ENCODE results near the gene EHBP1. TPM values are rescaled to one million over a fixed set of nuclear protein-coding genes. Genes with fewer than 3 reads are reported as not detected.

The EHBP1 gene
- total and polyA plus RNA-seq, 2 experiments from 2014 or later, result 27.2 to 47.9 TPM

GRCh38 chr2:62717503-62718081 lies 12.1 kb downstream of the EHBP1 start:
- TF ChIP-seq ZNF114 (CRISPR knock-in tag; IDR thresholded peaks at IDR 0.05) (no peak), ZNF462 (CRISPR knock-in tag; IDR thresholded peaks at IDR 0.05) (no peak), CREB1 (CRISPR knock-in tag; IDR thresholded peaks at IDR 0.05; ENCODE audit: low read depth) (no peak), STAT1 (IDR thresholded peaks at IDR 0.05; ENCODE audit: unreplicated experiment) (no peak)
- DNase-seq (ENCODE audit: low spot score) (no peak), ATAC-seq (no peak)
- Mint-ChIP-seq H3K4me3 (no peak overlapping the region), H3K27ac (no peak overlapping the region), H3K4me1 (no peaks in the 10 kb centered on the region), H3K27me3 (ENCODE audit: insufficient read depth, low read depth, poor library complexity) (peaks cover 1% of the 10 kb centered on the region), H3K36me3 (ENCODE audit: low read depth) (peaks cover 12% of the 10 kb centered on the region), H3K9me3 (no peaks in the 10 kb centered on the region; the same call in 2 of the 3 replicates)
- no peaks in the 10 kb centered on the region for H3K27me3 ChIP-seq (ENCODE audit: insufficient read depth)
- no peak overlapping the region for H3K4me3 ChIP-seq
- H3K36me3 ChIP-seq (ENCODE audit: insufficient read depth), result no peaks in the 10 kb centered on the region
- no peak overlapping the region for H3K4me2 ChIP-seq
- H3K79me2 ChIP-seq (replicated peaks; ENCODE audit: insufficient read depth), result peaks cover 100% of the 10 kb centered on the region
- peaks cover 3% of the 10 kb centered on the region; the same call in 1 of the 2 replicates for H4K20me1 ChIP-seq (replicated peaks; ENCODE audit: insufficient read depth)
- no peak overlapping the region for H2AFZ ChIP-seq
- H3F3A ChIP-seq (replicated peaks; ENCODE audit: low read depth), result no peaks in the 10 kb centered on the region
- H3K27ac ChIP-seq (ENCODE audit: low read depth), result no peak overlapping the region
- H3K9me2 ChIP-seq (ENCODE audit: insufficient read depth), result no peaks in the 10 kb centered on the region
- no peaks in the 10 kb centered on the region for H3K4me1 ChIP-seq (ENCODE audit: insufficient read depth)

- Histone ChIP-seq H3K79me2 (replicated peaks; ENCODE audit: insufficient read depth) (peaks cover 100% of the 10 kb centered on the region), H2AFZ (no peak overlapping the region), H3K27me3 (ENCODE audit: insufficient read depth) (no peaks in the 10 kb centered on the region), H3K4me3 (no peak overlapping the region), H3K27ac (ENCODE audit: low read depth) (no peak overlapping the region), H3K4me1 (ENCODE audit: insufficient read depth) (no peaks in the 10 kb centered on the region), H3K9me2 (ENCODE audit: insufficient read depth) (no peaks in the 10 kb centered on the region), H3K4me2 (no peak overlapping the region), H3K36me3 (ENCODE audit: insufficient read depth) (no peaks in the 10 kb centered on the region), H3F3A (replicated peaks; ENCODE audit: low read depth) (no peaks in the 10 kb centered on the region), H4K20me1 (replicated peaks; ENCODE audit: insufficient read depth) (peaks cover 5% of the 10 kb centered on the region; the same call in 1 of the 2 replicates)
- H3K36me3 Mint-ChIP-seq (ENCODE audit: low read depth), result peaks cover 19% of the 10 kb centered on the region
- ATAC-seq, result no peak
- DNase-seq (ENCODE audit: low spot score), result no peak
- peaks cover 4% of the 10 kb centered on the region; the same call in 1 of the 3 replicates for H3K9me3 Mint-ChIP-seq
- no peak overlapping the region for H3K4me3 Mint-ChIP-seq
- peaks cover 1% of the 10 kb centered on the region for H3K27me3 Mint-ChIP-seq (ENCODE audit: insufficient read depth, low read depth, poor library complexity)
- no peaks in the 10 kb centered on the region for H3K4me1 Mint-ChIP-seq
- no peak overlapping the region for H3K27ac Mint-ChIP-seq
- TF ChIP-seq STAT1 (IDR thresholded peaks at IDR 0.05; ENCODE audit: unreplicated experiment) (no peak), ZNF462 (CRISPR knock-in tag; IDR thresholded peaks at IDR 0.05) (no peak), ZNF331 (CRISPR knock-in tag; IDR thresholded peaks at IDR 0.05; ENCODE audit: low read depth) (no peak)
Measured at GRCh38 chr2:62718225-62718822, 12.8 kb downstream of the EHBP1 start.

Measured in GM23338 (cell line).